HCEC 1CT (cell line): ENCODE results near the gene CMTM1.

Source experiments
- DNase-seq: peaks from one replicate; pipeline ENCODE4 v3.0.0-alpha.2; 2017

Gene CMTM1

DNA sequence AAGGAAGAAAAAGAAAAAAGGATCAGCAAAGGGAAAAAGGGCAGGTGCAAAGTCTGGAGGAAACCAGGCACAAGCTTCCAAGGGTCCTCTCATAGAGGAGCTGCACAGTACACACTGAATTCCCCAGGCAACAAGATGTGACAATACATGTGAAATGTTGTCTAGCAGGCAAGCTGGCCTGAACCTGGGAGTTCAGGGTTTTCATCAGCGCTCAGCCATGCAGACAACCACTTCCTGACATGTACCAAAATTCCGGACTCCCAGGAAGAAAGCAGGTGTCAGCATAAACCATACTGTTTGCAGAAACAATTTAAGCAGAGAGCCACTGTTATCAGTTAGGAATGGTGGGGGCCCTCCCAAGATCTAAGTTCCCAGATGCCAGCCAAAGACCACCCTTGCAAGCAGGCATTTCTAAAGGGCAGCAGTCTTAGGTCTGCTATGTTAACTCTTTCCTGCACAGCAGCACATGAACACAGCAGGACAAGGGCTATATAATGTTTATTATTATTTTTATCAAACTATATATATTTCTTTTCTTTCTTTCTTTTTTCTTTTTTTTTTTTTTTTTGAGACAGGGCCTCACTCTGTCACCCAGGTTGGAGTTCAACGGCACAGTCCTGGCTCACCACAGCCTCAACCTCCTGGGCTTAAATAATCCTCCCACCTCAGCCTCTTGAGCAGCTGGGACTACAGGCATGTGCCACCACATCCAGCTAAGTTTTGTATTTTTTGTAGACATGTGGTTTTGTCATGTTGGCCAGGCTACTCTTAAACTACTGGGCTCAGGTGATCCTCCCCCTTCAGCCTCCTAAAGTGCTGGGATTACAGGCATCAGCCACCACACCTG lies 26.4 kb upstream of the CMTM1 start:
- no peak for DNase-seq

DNA sequence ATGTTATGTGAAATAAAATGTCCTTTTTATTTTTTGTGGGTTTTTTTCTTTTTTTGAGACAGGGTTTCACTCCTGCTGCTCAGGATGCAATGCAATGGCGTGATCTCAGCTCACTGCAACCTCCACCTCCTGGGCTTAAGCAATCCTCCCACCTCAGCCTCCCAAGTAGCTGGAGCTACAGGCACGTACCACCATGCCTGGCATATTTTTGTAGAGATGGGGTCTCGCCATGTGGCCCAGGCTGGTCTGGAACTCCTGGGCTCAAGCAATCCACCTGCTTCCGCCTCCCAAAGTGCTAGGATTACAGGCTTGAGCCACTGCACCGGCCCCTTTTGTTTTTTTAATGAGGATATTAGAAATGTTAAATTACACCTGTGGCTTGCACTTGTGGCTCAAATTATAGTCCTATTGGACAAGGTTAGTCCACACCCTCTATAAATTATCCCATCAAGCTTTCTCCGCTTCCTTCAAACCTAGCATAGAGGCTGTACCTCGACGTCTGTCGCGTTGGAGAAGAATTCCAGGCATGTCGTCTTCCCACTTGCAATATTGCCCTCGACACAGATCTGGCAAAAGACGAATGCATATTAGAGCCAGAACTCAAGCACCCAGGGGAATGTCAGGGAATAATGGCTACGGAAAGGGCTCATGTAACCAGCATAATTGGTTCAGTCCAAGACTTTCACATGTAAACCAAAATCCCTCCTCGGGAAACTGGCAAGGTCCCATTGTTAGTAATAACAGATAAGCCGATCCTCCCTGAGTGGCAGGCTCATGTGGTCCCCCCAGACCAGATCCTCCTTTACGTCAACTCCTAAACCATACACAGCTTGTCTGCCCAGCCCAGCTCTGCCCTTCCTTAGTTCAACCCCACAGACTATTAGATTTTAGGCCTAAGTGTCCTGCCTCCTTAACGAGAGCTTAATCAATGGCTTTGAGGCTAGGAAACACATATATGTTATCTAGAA lies 24.6 kb upstream of the CMTM1 start:
- DNase-seq, result no peak

DNA sequence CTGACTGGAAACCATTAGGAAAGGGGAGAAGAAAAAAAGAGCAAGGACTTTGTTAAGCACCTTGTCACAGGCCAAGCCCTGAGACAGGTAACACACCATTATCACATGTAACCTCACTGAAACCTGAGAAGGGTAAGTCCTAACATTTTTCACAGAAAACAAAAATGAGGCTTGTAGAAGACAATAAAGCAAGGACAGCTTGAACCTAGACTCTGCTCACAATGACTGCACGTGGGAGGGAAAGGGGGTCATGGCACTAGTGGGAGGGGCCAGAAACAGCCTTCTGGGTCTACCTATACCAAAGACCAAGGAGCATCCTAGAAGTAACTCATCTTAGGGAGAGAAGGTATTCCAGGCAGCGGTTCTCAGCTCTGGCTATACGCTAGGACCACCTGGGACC lies 23.8 kb upstream of the CMTM1 start:
- no peak for DNase-seq

DNA sequence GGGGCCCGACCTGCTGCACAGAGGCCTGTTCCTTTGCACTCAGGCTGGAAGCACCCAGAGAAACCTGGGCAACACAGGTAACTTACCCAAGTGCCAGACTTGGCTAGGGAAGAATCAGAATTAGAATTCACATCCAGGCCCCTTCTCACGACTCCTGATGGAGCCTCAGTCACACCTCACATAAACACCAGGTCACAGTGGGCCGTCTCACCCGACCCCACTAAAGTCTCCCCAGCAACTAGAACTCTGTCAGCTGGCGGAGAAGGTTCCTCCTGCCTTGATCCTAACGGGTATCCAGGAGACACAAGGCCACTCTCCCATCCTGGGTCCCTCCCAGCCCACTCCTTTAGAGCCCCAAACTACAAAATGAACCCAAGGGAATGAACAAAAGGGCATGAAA lies 22.7 kb upstream of the CMTM1 start:
- DNase-seq, result no peak

DNA sequence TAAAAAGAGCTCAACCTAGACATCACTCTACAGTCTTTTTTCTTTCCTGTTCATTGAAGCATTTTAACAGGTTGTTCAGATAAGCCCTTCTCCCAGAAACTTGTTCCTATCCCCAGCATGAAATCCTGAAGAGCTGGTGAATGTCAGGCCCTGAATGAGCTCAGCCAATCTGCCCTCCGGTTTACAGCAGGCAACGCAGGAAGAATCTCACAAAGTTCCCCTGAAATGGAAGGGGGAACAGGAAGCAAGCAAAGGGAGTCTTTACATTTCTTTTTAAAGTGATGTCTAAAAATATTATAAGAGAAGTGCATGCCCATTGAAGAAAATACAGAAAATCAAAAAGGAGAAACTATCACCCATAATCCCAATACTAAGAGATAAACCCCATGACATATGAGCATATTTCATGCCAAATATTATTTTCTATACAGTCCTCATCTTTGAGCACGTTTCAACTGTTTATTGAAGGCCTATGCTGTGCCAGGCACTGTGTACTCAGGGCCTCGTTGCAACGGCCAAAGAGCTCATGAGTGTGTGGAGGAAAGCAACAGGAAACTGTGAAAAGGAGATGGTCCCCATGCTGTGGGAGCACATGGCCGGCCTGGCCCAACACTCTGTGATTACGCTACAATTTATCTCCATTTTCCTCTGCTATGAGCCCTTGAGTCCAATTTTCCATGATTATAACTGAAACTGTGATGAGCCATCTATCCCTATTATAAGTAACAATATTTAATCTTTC lies 22.1 kb upstream of the CMTM1 start:
- DNase-seq, result no peak

DNA sequence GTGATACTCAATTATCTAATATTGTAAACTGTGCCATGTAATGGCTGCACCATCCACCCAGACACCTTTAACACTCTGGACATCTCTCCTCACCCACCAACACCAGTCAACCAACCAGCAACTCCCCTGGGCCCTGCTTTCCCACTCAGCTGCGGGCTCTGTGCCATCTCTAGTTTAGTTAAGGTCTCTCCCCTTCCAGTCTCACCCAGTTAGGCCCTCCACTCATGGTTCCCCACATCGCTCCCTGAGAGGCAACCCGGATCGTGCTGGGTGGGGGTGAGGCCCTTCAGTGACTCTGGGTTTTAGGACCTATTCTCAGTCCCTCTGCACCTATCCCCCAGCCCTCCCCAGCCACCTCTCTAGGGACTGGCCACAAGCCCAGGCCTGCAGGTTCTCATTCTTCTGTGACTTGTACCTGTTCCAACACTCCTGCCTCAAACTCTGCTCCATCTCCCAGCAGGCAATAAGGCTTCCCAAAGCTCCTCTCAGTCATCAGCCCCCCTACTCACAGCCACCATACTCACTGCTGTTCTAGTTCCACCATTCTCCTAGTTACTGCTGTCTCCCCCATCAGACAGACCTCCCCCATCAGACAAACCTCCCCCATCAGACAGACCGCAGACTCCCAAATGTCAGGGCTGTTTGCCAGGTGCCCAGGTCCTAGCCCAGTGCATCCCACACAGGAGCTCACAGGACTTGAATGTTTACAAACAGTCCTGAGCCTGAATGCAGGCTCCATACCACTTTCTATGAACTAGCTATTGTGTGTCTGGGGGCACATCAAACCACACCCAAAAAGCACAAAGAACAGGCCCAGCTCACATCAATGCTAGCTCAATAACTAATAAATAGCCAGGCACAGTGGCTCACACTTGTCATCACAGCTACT lies 18.9 kb upstream of the CMTM1 start:
- DNase-seq, result no peak

DNA sequence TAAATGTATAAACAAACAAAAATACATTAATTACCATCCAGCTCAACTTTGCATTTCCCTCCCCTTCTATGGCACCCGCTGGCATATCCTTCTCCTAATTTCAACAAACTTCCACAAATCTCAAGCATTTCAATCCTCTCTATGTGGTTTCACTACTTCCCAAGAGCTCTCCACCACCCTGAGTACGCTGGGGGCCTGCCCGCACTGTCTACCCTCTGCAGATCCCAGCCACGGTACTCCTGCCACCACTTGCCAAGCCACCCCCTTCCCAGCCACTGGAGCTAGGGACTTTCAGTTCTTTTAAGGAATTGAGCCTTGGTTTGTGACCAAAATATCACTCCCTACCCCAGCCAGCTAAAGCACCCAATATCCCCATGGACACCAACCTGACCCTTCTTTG lies 18.2 kb upstream of the CMTM1 start:
- no peak for DNase-seq

DNA sequence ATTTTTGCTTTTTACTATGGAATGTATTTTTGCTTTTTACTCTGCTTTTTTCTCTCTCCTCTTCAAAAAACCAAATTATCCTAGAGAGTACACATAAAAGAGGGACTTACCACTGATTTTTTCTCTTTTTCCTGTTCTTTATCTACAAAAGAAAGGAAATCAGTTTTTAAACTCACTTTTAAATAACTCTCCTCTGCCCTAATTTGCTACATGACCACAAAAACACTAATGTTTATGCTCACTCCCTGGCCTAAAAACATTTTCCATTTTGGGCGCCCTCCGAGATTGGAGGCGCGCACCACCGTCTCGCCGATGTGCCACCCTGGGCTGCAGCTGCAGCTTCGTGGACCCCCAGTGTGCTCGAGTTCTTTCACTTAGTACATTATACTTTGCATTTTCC lies 17.4 kb upstream of the CMTM1 start:
- DNase-seq, result no peak

DNA sequence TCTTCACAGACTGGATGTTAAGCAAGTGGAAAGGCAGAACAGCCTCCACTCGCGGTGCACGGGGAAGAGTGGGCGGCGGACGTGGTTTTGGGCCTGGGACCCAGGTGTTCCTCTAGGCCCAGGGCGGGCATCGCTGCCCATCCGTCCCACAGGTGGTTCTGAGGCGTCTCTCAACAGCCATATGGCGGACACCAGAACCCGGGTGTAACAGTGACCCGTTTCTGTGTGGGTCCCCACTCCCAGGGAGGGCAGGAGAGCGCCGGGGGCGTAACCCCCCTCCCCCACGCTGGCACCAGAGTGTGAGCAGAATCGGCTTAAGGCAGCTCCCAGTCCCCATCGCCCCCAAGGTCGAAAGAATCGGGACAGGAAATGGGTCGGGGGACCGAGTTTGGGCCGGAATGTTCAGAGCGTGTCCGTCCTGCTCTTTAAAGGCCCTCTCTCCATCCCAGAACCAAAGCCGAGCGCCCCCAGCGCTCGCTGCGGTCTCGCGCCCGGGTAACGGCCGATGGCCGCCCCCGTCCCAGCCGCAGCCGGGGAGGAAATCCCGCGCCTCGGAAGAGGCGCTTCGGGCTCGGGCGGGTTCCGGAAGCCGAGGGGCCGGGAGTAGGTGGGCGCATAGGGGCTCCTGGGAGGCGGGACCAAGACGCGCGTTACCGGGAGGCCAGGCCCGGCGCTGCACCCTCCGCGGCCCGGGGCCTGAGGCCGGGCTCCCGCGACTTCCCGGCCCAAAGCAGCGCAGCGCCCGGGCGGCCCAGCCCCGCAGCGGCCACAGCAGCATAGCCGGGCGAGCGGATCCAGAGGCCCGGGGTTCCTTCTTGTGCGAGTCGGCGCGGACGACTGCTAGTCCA lies 16.7 kb upstream of the CMTM1 start, which contains the start of gene TK2:
Gene TK2, minus strand, starts transcription at position 839 of the 848 bp plus-strand sequence. Its CDS starts 61 bp downstream, at position 778.
- DNase-seq, result peak; percentile 75

DNA sequence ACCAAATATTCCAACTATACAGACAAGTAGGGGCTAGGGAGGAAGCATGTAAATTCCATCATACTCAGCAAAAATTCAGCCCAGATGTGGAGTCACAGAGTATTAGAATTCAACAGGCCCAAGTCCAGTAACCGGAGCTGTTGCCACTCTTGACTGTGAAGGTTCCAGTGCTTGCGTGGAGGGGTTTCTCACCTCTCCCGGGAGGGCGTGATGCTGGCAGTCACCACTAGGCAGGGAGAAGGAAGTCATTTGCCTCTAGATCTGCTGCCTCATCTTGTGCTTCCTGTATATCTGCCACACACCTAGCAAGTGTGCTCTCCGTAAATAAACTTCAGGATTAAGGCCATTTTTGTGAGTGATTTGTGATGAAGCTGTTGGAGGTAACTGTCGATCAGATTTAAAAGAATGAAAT lies 14.9 kb upstream of the CMTM1 start:
- peak; percentile 38 for DNase-seq

DNA sequence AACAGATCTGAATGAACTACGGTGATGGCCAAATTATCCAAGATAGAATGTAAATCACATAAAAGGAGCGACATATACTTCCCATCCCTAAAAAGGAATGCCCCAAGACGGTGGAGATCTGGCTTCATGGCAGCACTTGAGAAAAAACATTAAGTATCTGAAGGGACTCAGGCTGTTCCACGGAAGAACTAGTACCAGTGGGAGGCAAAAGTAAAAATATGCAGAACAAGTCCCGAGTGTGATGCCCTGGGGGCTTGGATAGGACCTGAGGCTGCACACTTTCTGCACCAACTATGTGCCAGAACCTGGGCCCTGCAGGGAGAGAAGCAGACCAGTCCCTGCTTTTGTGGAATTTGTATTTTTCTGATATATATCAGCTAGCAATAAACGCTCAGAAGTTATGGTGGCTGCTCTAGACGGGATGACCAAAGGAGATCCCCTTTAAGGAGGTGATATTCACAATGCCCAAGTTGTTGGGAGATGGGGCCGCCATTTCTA lies 14.4 kb upstream of the CMTM1 start:
- no peak for DNase-seq

DNA sequence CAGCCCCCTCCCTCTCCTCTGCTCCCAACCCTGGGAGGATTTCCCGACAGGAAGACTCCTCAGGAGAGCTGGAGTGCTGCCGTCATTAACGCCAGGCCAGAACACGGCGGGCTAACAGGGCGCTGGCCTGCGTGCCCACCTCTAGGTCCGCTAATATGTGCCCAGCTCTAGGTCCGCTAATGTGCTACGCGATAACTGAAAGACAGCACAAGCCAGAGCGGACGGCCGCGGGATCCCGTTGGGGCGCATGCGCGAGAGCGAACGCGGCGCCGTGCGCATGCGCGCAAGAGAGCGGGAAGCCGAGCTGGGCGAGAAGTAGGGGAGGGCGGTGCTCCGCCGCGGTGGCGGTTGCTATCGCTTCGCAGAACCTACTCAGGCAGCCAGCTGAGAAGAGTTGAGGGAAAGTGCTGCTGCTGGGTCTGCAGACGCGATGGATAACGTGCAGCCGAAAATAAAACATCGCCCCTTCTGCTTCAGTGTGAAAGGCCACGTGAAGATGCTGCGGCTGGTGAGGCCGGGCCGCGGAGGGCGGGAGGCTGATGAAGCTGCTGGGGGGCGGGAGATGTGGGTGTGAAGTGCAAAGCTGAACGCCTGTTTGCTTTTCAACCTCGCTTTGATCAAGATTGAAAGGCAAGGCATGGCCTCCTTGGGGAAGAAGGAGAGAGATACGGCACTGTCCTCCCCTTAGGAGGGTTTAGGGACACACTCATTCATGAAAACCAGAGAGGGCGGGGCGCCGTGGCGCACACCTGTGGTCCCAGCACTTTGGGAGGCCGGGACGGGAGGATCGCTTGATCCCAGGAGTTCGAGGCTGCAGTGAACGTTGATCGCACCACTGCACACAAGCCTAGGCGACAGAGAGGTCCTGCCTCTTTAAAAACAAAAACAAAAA lies 13.7 kb upstream of the CMTM1 start, which contains the start of gene CKLF:
Gene CKLF, plus strand, starts transcription at position 291 of the 892 bp plus-strand sequence. Its CDS starts 140 bp downstream, at position 431.
- DNase-seq, result peak; percentile 80

DNA sequence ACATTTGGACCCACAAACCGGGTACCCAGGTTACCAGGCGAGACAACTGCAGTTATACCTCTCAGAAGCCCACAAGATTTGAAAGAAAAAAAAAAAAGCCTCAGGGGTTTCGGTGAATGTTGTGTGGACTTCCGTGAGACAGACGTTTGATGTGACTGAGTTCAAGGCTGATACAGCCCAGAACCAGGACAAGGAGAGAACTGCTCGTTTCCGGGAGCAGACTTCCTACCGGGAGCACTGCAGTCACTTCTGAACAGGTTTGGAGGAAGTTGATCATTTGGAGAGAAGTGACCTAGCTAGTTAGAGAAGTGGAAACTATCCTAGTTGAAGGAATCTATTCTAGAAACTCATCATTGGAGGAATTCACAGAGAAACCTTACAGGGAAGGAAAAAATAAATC lies 13.0 kb upstream of the CMTM1 start:
- DNase-seq, result peak; percentile 13

DNA sequence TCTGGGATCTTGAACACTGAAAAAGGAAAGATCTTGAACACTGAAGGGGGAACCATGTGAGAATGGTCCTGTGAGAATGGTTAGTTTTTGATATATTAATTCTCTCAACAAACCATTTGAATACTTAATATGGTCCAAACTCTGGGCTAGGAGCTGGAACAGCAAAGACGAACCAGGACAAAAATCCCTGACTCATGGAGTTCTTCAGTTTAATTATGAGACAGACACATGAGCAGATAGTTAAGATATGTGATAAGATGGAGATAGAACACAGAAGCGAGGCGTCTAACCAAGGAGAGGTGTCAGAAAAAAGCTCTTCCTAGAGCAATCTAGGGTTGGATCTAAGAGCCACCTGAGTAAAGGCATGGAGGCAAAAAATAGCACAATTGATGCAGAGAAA lies 12.2 kb upstream of the CMTM1 start:
- no peak for DNase-seq

DNA sequence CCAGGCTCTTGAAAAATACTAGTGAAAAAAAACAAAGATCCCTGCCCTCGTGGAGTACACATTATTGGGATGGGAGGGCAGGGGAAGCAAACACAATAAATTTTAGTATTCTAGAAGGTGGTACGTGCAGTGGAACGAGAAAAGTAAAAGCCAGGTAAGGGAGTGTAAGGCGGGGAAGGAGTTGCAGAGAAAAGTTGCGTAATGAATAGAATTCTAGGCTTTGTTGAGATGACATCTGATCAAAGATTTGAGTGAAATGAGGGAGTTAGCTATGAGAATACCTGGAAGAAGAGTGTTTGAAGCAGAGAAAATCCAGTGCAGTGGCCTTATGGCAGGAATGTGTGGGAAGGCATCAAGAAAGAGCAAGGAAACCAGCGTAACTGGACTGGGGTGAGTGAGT lies 11.7 kb upstream of the CMTM1 start:
- DNase-seq, result no peak

DNA sequence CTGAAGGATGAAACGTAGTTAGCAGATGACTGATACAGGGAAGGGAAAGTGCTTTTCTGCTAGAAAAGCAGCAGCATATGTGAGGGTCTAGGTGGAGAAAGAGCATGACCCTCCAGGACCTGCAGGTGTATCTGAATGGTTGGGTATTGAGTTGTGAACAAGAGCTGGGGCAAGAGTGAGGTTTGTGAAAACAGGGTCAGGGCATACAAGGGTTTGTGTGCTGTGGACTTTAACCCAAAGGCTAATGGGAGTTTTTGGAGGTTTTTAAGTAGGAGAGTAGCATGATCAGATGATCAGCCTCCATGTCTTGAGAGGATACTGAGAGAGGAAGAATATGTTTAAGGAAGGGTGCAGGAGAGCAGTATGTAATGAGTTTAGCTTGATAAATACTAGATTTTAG lies 6.1 kb upstream of the CMTM1 start:
- no peak for DNase-seq

DNA sequence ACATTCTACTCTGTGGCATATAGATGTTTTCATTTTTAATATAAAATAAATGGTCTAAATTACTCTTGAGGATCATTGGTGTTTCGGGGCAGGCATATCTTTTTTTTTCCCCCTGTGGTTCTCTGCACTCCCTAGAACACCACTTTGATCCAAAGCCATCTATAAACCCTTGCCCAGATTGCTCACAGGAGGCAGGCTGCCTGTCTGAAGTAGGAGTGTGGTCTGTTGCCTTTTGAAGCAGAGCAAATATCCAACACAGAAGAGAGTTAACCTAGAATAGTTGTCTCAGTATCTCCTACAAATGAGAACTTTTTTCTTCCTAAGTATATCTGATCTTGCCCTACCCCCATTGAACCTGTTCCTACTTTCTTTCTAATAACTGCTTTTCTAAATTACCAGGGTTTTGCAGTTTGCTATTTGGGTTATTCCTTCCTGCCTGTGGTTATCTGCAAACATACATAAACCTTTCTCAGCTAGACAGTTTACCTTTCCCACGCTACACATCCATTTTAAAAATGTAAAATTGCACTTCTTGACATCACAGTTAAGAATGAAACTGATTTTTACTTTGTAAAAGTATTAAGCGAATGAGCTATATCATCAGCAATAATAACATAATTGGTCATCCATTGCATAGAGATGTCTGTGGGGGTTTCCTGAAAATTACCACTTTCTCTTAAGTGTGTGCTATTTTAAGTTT lies 4.7 kb upstream of the CMTM1 start:
- no peak for DNase-seq

DNA sequence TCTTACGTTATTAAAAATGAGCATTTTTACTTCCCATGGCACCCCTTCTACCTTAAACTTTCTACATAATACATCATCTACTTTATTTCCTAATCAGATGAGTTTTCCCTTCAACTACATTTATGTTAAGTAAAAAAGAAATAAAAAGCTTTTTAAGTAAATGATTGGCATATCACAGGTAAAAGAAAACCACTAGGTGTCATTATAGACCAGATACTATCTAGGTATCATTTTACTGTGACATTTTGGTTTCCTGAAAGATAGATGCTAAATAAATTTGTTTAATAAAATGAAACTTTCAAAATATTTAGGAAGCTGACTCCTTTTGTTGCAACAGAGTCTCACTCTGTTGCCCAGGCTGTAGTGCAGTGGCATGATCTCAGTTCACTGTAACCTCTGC lies 3.8 kb upstream of the CMTM1 start:
- no peak for DNase-seq

DNA sequence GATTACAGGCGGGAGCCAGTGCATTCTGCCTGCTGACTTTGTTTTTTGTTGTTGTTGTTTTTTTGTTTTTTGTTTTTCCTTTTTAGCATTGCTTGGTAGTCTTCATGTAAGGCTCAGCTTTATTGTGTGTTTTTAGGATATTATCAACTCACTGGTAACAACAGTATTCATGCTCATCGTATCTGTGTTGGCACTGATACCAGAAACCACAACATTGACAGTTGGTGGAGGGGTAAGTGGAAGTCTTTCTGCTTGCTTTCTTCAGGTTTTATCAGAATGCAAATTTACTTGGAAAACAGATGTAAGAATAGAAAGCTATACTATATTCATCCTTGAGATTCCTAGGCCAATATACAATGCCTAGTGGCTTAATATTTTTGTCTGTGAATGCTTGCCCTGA lies 3.3 kb upstream of the CMTM1 start:
- DNase-seq, result no peak
